Kidney (tissue), 14 donors: ENCODE data around the gene PRM1. TPM values are rescaled to one million over a fixed set of nuclear protein-coding genes. Genes with fewer than 3 reads are reported as not detected.
A peak's percentile ranks its signal among the peaks of the same experiment; 100 is the strongest.

Experiments used
- DNase-seq, 5 donors: peaks; one replicate each; pipeline ENCODE4 v3.0.0-alpha.2; 2013 to 2020
- FAIRE-seq: peaks from 2 replicates; lab custom pipeline; 2012; peaks lifted over from hg19 to GRCh38; lab: Jason Lieb, UNC
- H3K27ac ChIP-seq, 2 donors: one replicate each; pipeline ENCODE4 v1.7.0; 2013; ENCODE audit warnings: low read depth in 2 of 2, low read length in 2 of 2, inconsistent platforms in 1 of 2
- H3K27me3 ChIP-seq: one replicate; pipeline ENCODE4 v1.7.1; 2013; ENCODE audit warnings: low read length, inconsistent platforms; ENCODE audit not compliant: control insufficient read depth, insufficient read depth
- H3K36me3 ChIP-seq, 3 donors: one replicate each; pipeline versions ENCODE4 v1.7.0 to v1.7.1; 2013; ENCODE audit warnings: low read length in 3 of 3, control low read depth in 1 of 3, inconsistent platforms in 1 of 3; ENCODE audit not compliant: insufficient read depth in 3 of 3, control insufficient read depth in 2 of 3
- H3K4me1 ChIP-seq, 3 donors: one replicate each; pipeline versions ENCODE4 v1.7.0 to v1.7.1; 2013; ENCODE audit warnings: low read length in 3 of 3, inconsistent platforms in 1 of 3, low read depth in 1 of 3; ENCODE audit not compliant: control insufficient read depth in 2 of 3, insufficient read depth in 2 of 3
- H3K4me3 ChIP-seq, 3 donors: one replicate each; pipeline versions ENCODE4 v1.7.0 to v1.8.1; 2013; ENCODE audit warnings: low read length in 3 of 3, control low read depth in 1 of 3, inconsistent platforms in 1 of 3
- H3K9ac ChIP-seq, 3 donors: one replicate each; pipeline versions ENCODE4 v1.7.0 to v1.7.1; 2013; ENCODE audit warnings: low read length in 3 of 3, control low read depth in 1 of 3, inconsistent platforms in 1 of 3
- H3K9me3 ChIP-seq, 3 donors: one replicate each; pipeline versions ENCODE4 v1.7.0 to v1.7.1; 2013; ENCODE audit warnings: low read length in 3 of 3, control low read depth in 1 of 3, inconsistent platforms in 1 of 3; ENCODE audit not compliant: control insufficient read depth in 2 of 3, insufficient read depth in 1 of 3
- intact Hi-C: fragments of 100-400 bp; cut with DNase I; formaldehyde crosslinking; loops from one replicate; pipeline ENCODE4 v1.11.1; 2022
- polyA plus RNA-seq: library from polyadenylated mRNA; stranded (reverse); fragments of 350-450 nt; fragmentation: Illumina TruSeq; extraction: RNeasy Lipid Tissue Mini Kit (QIAGEN cat#74804); gene quantifications from one replicate; pipeline ENCODE4 v1.2.3, GENCODE V29; 2014; ENCODE audit warnings: low read depth, low replicate concordance; ENCODE audit not compliant: insufficient read depth
- total RNA-seq: library from RNA; stranded (reverse); fragmentation: NEBNext Ultra II Directional; extraction: Animal tissue kit (Norgen Biotek cat#: 25700); gene quantifications from one replicate; pipeline ENCODE4 v1.2.1, GENCODE V29; 2021
- TF ChIP-seq, protein P1 (sequence below): IDR thresholded peaks from 3 replicates; pipeline ENCODE4 v1.5.1; 2012; ENCODE audit warnings: mild to moderate bottlenecking, moderate library complexity, borderline replicate concordance; ENCODE audit not compliant: insufficient read depth; ENCODE audit errors: extremely low read depth
- donor health status: control.
- donor health status: control.
- donor health status: control.
- donor health status: control.
- donor health status: control.
- donor health status: DM: yes; HTN: yes; CAD: no.
- donor health status: Normal renal cell carcinoma (clear cell type).

PRM1 gene
- total and polyA plus RNA-seq, 2 donors from 2014 or later, result not detected

DNA sequence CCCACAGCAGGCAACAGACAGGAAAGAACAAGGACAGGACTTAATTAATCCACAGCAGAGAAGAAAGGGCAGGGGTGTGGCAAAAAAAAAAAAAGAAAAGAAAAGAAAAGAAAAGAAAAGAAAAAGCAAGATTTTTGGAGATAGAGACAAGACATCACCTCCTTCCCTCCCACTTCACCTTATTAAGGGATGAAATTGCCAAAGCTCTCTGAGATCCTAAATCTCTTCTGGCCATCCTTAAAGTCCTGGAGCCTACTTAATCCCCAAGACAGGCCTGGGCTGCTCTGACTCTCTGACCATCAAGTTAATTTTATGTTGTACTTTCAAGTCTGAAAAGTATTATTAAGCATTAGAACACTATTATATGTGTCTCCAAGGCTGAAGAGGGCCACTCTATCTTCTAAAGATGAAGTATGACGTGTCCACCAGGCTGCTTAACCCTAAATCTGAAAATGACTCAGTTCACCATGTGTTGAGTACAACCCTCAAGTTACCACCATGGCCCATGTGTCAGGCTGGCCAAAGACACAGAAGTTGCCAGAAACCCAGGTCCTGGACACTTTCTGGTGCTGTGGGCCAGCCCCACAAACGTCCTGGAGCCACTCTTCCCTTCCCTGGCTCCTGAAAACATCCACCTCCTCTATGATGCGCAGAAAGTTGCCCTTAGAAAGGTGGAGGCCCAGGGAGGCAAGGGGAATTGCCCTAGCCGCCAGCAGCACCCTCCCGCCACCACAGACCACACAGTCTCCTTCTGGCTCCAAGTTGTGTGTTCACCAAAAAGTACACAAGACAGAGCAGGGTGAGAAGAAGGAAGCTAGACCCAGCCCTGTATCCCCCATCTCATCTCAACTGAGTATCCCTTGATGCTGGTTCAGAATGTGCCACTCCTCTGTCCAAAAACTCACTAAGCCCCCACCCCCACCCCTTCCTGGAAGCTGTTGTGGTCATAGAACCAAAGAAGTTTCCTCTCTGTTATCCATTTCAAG is 27.8 kb downstream of the PRM1 start:
- TF ChIP-seq, protein P1, sequence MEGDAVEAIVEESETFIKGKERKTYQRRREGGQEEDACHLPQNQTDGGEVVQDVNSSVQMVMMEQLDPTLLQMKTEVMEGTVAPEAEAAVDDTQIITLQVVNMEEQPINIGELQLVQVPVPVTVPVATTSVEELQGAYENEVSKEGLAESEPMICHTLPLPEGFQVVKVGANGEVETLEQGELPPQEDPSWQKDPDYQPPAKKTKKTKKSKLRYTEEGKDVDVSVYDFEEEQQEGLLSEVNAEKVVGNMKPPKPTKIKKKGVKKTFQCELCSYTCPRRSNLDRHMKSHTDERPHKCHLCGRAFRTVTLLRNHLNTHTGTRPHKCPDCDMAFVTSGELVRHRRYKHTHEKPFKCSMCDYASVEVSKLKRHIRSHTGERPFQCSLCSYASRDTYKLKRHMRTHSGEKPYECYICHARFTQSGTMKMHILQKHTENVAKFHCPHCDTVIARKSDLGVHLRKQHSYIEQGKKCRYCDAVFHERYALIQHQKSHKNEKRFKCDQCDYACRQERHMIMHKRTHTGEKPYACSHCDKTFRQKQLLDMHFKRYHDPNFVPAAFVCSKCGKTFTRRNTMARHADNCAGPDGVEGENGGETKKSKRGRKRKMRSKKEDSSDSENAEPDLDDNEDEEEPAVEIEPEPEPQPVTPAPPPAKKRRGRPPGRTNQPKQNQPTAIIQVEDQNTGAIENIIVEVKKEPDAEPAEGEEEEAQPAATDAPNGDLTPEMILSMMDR, result no peak
- Histone ChIP-seq H3K27me3 (no peaks in the 10 kb centered on the region), H3K4me3 (peak overlapping the region; percentile 11 to 64 (median 29)), H3K9ac (peak overlapping the region in 2 of 3 donors; percentile 19 to 36), H3K9me3 (no peaks in the 10 kb centered on the region), H3K36me3 (no peaks in the 10 kb centered on the region), H3K27ac (peak overlapping the region in 1 of 2 donors; percentile 52), H3K4me1 (peaks cover 0 to 20% (median 4%) of the 10 kb centered on the region in 3 donors)
- FAIRE-seq, result no peak
- intact Hi-C loops, result no loop called here
- no peak for DNase-seq

DNA sequence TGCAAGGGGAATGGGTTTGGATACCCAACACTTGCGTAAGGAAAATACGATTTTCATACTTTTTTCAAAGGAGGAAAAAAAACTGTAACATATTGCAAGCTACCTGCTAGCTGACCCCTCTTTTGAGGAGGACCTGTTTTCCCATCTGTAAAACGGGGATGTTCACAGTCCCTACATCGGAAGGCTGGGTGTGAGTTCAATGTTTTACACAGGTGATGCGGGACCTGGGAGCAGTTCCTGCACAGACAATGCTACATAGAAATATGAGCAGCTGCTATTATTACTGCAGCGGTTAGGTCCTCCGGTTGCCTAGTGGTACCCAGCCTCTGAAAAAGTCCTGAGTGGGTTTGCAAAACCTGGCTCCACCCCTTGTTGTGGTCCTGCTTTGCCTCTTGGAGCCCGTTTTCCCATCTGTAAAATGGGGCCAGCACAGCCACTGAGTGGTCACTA is 28.6 kb downstream of the PRM1 start:
- TF ChIP-seq, protein P1, result no peak

DNA sequence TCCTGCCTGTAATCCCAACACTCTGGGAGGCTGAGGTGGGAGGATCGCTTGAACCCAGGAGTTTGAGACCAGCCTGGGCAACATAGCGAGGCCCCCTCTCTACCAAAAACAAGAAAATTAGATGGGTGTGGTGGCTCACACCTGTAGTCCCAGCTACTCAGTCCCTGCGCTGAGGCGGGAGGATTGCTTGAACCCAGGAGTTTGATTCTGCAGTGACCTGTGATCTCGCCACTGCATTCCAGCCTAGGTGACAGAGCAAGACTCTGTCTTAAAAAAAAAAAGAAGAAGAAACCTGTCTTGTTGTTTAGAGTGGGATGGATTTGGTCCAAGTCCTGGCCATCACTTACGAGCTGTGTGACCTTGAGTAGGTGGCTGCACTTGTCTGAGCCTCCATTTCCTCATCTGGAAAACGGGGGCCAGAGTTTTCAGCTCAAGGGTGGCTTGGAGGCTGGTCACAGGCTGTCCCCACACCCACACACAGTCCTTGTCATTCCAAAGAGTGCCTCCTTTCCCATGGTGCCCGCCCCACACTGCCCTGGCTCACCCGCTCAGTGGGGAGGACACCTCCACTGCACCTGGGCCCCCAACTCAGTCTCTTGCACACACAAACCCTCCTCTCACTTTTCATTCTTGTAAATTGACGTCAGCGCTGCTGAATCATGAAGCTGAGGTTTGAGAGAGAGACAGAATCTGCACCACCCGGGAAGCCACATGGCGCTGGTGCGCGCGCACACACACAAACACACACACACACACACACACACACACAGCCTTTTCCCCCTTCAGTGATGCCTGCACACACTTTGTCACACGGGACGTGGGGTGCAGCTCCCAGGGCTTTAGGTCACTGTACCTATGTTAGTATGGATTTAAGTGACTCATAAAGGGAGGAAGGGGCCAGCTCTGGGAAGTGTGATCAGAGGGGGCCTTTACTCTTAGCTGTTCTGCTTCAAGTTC is 29.3 kb downstream of the PRM1 start:
- H3K4me3 ChIP-seq, result no peak overlapping the region
- no peaks in the 10 kb centered on the region for H3K36me3 ChIP-seq
- TF ChIP-seq, protein P1, result no peak
- intact Hi-C loops, result no loop called here
- H3K27ac ChIP-seq, result no peak overlapping the region
- H3K27me3 ChIP-seq, result no peaks in the 10 kb centered on the region
- no peak overlapping the region for H3K9ac ChIP-seq
- DNase-seq (no peak), FAIRE-seq (no peak)
- H3K4me1 ChIP-seq, result peaks cover 0 to 13% (median under 1%) of the 10 kb centered on the region in 3 donors
- no peaks in the 10 kb centered on the region for H3K9me3 ChIP-seq

More for the DNA sequence above, 28.6 kb downstream of the PRM1 start:
- FAIRE-seq (no peak), DNase-seq (no peak)
- Histone ChIP-seq H3K4me3 (no peak overlapping the region), H3K36me3 (no peaks in the 10 kb centered on the region), H3K4me1 (peaks cover 0 to 18% (median 4%) of the 10 kb centered on the region in 3 donors), H3K9me3 (no peaks in the 10 kb centered on the region), H3K27me3 (no peaks in the 10 kb centered on the region), H3K27ac (no peak overlapping the region), H3K9ac (no peak overlapping the region)
- intact Hi-C loops, result no loop called here
